Measurements from ENCODE around the gene ABL1. TPM values are rescaled to one million over a fixed set of nuclear protein-coding genes. Genes with fewer than 3 reads are reported as not detected.
"Not testable (repeated sequence)": the region's sequence is repeated elsewhere in the genome, so short reads cannot be mapped to it uniquely, and the experiment has no call there.

ABL1 gene
- total and polyA plus RNA-seq, 4 donors = 23.3 to 60.0 (median 37.7) TPM

GRCh38 chr9:130906735-130907416, 71.8 kb downstream of the ABL1 start:
- no peaks in the 10 kb centered on the region for H3K9me3 ChIP-seq (ENCODE audit: control insufficient read depth in 4 of 4, insufficient read depth in 3 of 4, low read length in 3 of 4)

GRCh38 chr9:130908146-130908877, 73.3 kb downstream of the ABL1 start:
- Histone ChIP-seq H3K9me3 (ENCODE audit: control insufficient read depth in 4 of 4, insufficient read depth in 3 of 4, low read length in 3 of 4) (no peaks in the 10 kb centered on the region), H3K27me3 (ENCODE audit: control insufficient read depth in 3 of 3, insufficient read depth in 3 of 3, low read length in 2 of 3) (peaks cover 0 to 6% (median 0%) of the 10 kb centered on the region in 3 donors), H3K4me1 (ENCODE audit: control insufficient read depth in 5 of 5, insufficient read depth in 5 of 5, low read length in 5 of 5) (no peaks in the 10 kb centered on the region), H3K4me3 (no peak overlapping the region), H3K9ac (ENCODE audit: insufficient read depth in 1 of 2, low read length in 2 of 2) (no peak overlapping the region), H3K36me3 (ENCODE audit: control insufficient read depth in 4 of 4, insufficient read depth in 4 of 4, low read length in 4 of 4) (no peaks in the 10 kb centered on the region), H3K27ac (ENCODE audit: low read depth in 1 of 2, low read length in 1 of 2) (no peak overlapping the region)
- WGBS, 2 donors = 60 to 62% methylated on average over 22 of the region's 22 CpGs
- TF ChIP-seq CTCF (IDR thresholded peaks at IDR 0.05; ENCODE audit: control extremely low read depth, extremely low read depth) = no peak
- DNase-seq (no peak), ATAC-seq (ENCODE audit: insufficient read depth, low FRiP score) (no peak)

More at GRCh38 chr9:130906735-130907416, 71.8 kb downstream of the ABL1 start:
- no peak for ATAC-seq (ENCODE audit: insufficient read depth, low FRiP score)
- Histone ChIP-seq H3K27me3 (ENCODE audit: control insufficient read depth in 3 of 3, insufficient read depth in 3 of 3, low read length in 2 of 3) (peaks cover 0 to 6% (median 0%) of the 10 kb centered on the region in 3 donors), H3K36me3 (ENCODE audit: control insufficient read depth in 4 of 4, insufficient read depth in 4 of 4, low read length in 4 of 4) (no peaks in the 10 kb centered on the region), H3K9ac (ENCODE audit: insufficient read depth in 1 of 2, low read length in 2 of 2) (no peak overlapping the region), H3K4me1 (ENCODE audit: control insufficient read depth in 5 of 5, insufficient read depth in 5 of 5, low read length in 5 of 5) (no peaks in the 10 kb centered on the region), H3K27ac (ENCODE audit: low read depth in 1 of 2, low read length in 1 of 2) (no peak overlapping the region), H3K4me3 (no peak overlapping the region)
- TF ChIP-seq CTCF (IDR thresholded peaks at IDR 0.05; ENCODE audit: control extremely low read depth, extremely low read depth) = no peak
- no peak for DNase-seq
- WGBS, 2 donors = 78 to 86% methylated on average over 21 of the region's 21 CpGs

GRCh38 chr9:130908878-130909355, 73.9 kb downstream of the ABL1 start:
- ATAC-seq (ENCODE audit: insufficient read depth, low FRiP score) = no peak
- no peak overlapping the region for H3K9ac ChIP-seq (ENCODE audit: insufficient read depth in 1 of 2, low read length in 2 of 2)
- WGBS, 2 donors = 78 to 95% methylated on average over 14 to 19 of the region's 19 CpGs
- DNase-seq = no peak
- H3K27ac ChIP-seq (ENCODE audit: low read depth in 1 of 2, low read length in 1 of 2) = no peak overlapping the region
- no peak overlapping the region for H3K4me3 ChIP-seq
- H3K36me3 ChIP-seq (ENCODE audit: control insufficient read depth in 4 of 4, insufficient read depth in 4 of 4, low read length in 4 of 4) = no peaks in the 10 kb centered on the region
- H3K4me1 ChIP-seq (ENCODE audit: control insufficient read depth in 5 of 5, insufficient read depth in 5 of 5, low read length in 5 of 5) = no peaks in the 10 kb centered on the region
- TF ChIP-seq CTCF (IDR thresholded peaks at IDR 0.05; ENCODE audit: control extremely low read depth, extremely low read depth) = no peak
- H3K27me3 ChIP-seq (ENCODE audit: control insufficient read depth in 3 of 3, insufficient read depth in 3 of 3, low read length in 2 of 3) = peaks cover 0 to 11% (median 0%) of the 10 kb centered on the region in 3 donors
- H3K9me3 ChIP-seq (ENCODE audit: control insufficient read depth in 4 of 4, insufficient read depth in 3 of 4, low read length in 3 of 4) = no peaks in the 10 kb centered on the region

GRCh38 chr9:130910041-130910440, 75.0 kb downstream of the ABL1 start:
- not testable (repeated sequence) for ATAC-seq (ENCODE audit: insufficient read depth, low FRiP score); H3K36me3 ChIP-seq (ENCODE audit: control insufficient read depth in 4 of 4, insufficient read depth in 4 of 4, low read length in 4 of 4); H3K27ac ChIP-seq (ENCODE audit: low read depth in 1 of 2, low read length in 1 of 2); H3K4me1 ChIP-seq (ENCODE audit: control insufficient read depth in 5 of 5, insufficient read depth in 5 of 5, low read length in 5 of 5); H3K9ac ChIP-seq (ENCODE audit: insufficient read depth in 1 of 2, low read length in 2 of 2); DNase-seq; H3K9me3 ChIP-seq (ENCODE audit: control insufficient read depth in 4 of 4, insufficient read depth in 3 of 4, low read length in 3 of 4); H3K4me3 ChIP-seq
- 90 to 91% methylated on average over 18 to 27 of the region's 27 CpGs for WGBS, 2 donors
- H3K27me3 ChIP-seq (ENCODE audit: control insufficient read depth in 3 of 3, insufficient read depth in 3 of 3, low read length in 2 of 3) = peaks cover 0 to 11% (median 0%) of the 10 kb centered on the region in 3 donors

GRCh38 chr9:130910670-130911069, 75.6 kb downstream of the ABL1 start:
- H3K4me1 ChIP-seq (ENCODE audit: control insufficient read depth in 5 of 5, insufficient read depth in 5 of 5, low read length in 5 of 5); H3K9ac ChIP-seq (ENCODE audit: insufficient read depth in 1 of 2, low read length in 2 of 2); H3K4me3 ChIP-seq; H3K27ac ChIP-seq (ENCODE audit: low read depth in 1 of 2, low read length in 1 of 2); H3K9me3 ChIP-seq (ENCODE audit: control insufficient read depth in 4 of 4, insufficient read depth in 3 of 4, low read length in 3 of 4); ATAC-seq (ENCODE audit: insufficient read depth, low FRiP score); DNase-seq; H3K36me3 ChIP-seq (ENCODE audit: control insufficient read depth in 4 of 4, insufficient read depth in 4 of 4, low read length in 4 of 4): not testable (repeated sequence)
- H3K27me3 ChIP-seq (ENCODE audit: control insufficient read depth in 3 of 3, insufficient read depth in 3 of 3, low read length in 2 of 3) = peaks cover 0 to 13% (median 0%) of the 10 kb centered on the region in 3 donors
- 50 to 60% methylated on average over 1 of the region's 1 CpG for WGBS, 2 donors

Data from lung (tissue), 12 donors.